HCT116 (cell line): ENCODE measurements around the gene RPS6KL1.

Experiments used
- ATF3 ChIP-seq: IDR thresholded peaks from 2 replicates; pipeline ENCODE4 v1.6.1; 2012
- CTCF ChIP-seq, 3 experiments: fragments of 200-600 bp in 1 of 3; sonication (generic) in 1 of 3; IDR thresholded peaks in 2 of 3; conservative IDR thresholded peaks in 1 of 3; 2 replicates each; pipeline ENCODE4 v1.5.1; 2012 to 2017; ENCODE audit warnings: low read depth in 2 of 3, low read length in 2 of 3, antibody characterized with exemption in 1 of 3, borderline replicate concordance in 1 of 3, control low read depth in 1 of 3, mild to moderate bottlenecking in 1 of 3, mixed read lengths in 1 of 3, mixed run types in 1 of 3, moderate library complexity in 1 of 3; ENCODE audit not compliant: insufficient read depth in 1 of 3
- EZH2 ChIP-seq: fragments of 200-600 bp; sonication (generic); IDR thresholded peaks from 2 replicates; pipeline ENCODE4 v1.6.1; 2017; ENCODE audit warnings: antibody characterized with exemption, mixed run types
- MAX ChIP-seq: IDR thresholded peaks from 2 replicates; pipeline ENCODE4 v1.6.1; 2012
- POLR2A ChIP-seq: IDR thresholded peaks from 2 replicates; pipeline ENCODE4 v1.7.0; 2011; ENCODE audit warnings: borderline replicate concordance; ENCODE audit not compliant: insufficient read depth, insufficient read length; ENCODE audit errors: extremely low read depth
- POLR2AphosphoS5 ChIP-seq: IDR thresholded peaks from 2 replicates; pipeline ENCODE4 v1.6.1; 2011; ENCODE audit warnings: mild to moderate bottlenecking, low read depth, low read length, moderate library complexity
- SP1 ChIP-seq: IDR thresholded peaks from 2 replicates; pipeline ENCODE4 v1.6.1; 2012; ENCODE audit warnings: low read depth
- ZBTB33 ChIP-seq: IDR thresholded peaks from 2 replicates; pipeline ENCODE4 v1.6.1; 2011; ENCODE audit warnings: mild to moderate bottlenecking, low read length, moderate library complexity; ENCODE audit not compliant: insufficient replicate concordance; ENCODE audit errors: extremely low read depth

- TF ChIP-seq ATF3: no peak
- TF ChIP-seq CTCF (IDR thresholded peaks at IDR 0.05 in 2 of 3, conservative IDR thresholded peaks at IDR 0.05 in 1 of 3; ENCODE audit: borderline replicate concordance in 1 of 3, insufficient read depth in 1 of 3, low read depth in 2 of 3, low read length in 2 of 3): no peak
- no peak for TF ChIP-seq MAX
- no peak for TF ChIP-seq POLR2AphosphoS5
- no peak for TF ChIP-seq ZBTB33
- TF ChIP-seq EZH2: no peak
- TF ChIP-seq SP1: no peak
- TF ChIP-seq POLR2A: no peak
These were observed 68.0 kb downstream of the RPS6KL1 start for GRCh38 chr14:74855021-74855420.
